SK-MEL-5 (cell line): Measurements from ENCODE around the gene HOXC10. TPM values are rescaled to one million over a fixed set of nuclear protein-coding genes. Genes with fewer than 3 reads are reported as not detected.
A peak's percentile ranks its signal among the peaks of the same experiment; 100 is the strongest.

Experiments used
- DNase-seq: peaks from one replicate; pipeline ENCODE4 v3.0.0-alpha.2; 2016; ENCODE audit warnings: low read depth, low spot score
- in situ Hi-C: cut with HindIII; loops from 2 replicates; pipeline ENCODE4 v1.10.0; 2016; ENCODE audit warnings: low sequenced_read_pairs, high pct_unique_total_duplicates, low pct_unique_long_range_greater_than_20kb
- total RNA-seq: library from RNA; depleted of rRNA; stranded (reverse); fragments of >200 nt; shearing (Covaris generic); gene quantifications from 2 replicates; pipeline ENCODE4 v1.2.3, GENCODE V29; 2014

HOXC10 gene
- total RNA-seq, 1 experiment from 2014 or later, result 0.53 TPM

- in situ Hi-C loops, result no loop called here
Measured at GRCh38 chr12:54025499-54026405, 40.8 kb downstream of the HOXC10 start.

GRCh38 chr12:54026640-54027441 lies 41.9 kb downstream of the HOXC10 start:
- in situ Hi-C loops, result no loop called here
- no peak for DNase-seq

More at GRCh38 chr12:54025499-54026405, 40.8 kb downstream of the HOXC10 start:
- DNase-seq, result no peak

- no peak for DNase-seq
- in situ Hi-C loops, result no loop called here
Measured at GRCh38 chr12:54027442-54027786, 42.5 kb downstream of the HOXC10 start.

GRCh38 chr12:54028314-54029201 lies 43.6 kb downstream of the HOXC10 start, which contains the start of gene HOXC6:
TSS of gene HOXC6 (plus strand) at chr12:54028440. CDS start at chr12:54028522, 82 bp downstream.
- in situ Hi-C loops, result no loop called here
- DNase-seq, result peak; percentile 71

GRCh38 chr12:54029529-54030441 lies 44.8 kb downstream of the HOXC10 start:
- DNase-seq, result no peak
- in situ Hi-C loops, result no loop called here

GRCh38 chr12:54030442-54030801 lies 45.5 kb downstream of the HOXC10 start:
- in situ Hi-C loops, result no loop called here
- no peak for DNase-seq

- in situ Hi-C loops, result no loop called here
- no peak for DNase-seq
Measured at GRCh38 chr12:54030889-54031471, 46.0 kb downstream of the HOXC10 start.

- in situ Hi-C loops, result no loop called here
- DNase-seq, result no peak
Measured at GRCh38 chr12:54031480-54031879, 46.5 kb downstream of the HOXC10 start.

- in situ Hi-C loops, result no loop called here
- DNase-seq, result no peak
Measured at GRCh38 chr12:54032086-54032619, 47.2 kb downstream of the HOXC10 start.

GRCh38 chr12:54032627-54033100 lies 47.7 kb downstream of the HOXC10 start, which contains the start of gene HOXC5:
TSS of gene HOXC5 (plus strand) at chr12:54033050. CDS start at chr12:54033123, 73 bp downstream.
- DNase-seq, result peak; percentile 84
- in situ Hi-C loops, result no loop called here

GRCh38 chr12:54033106-54033979 lies 48.4 kb downstream of the HOXC10 start:
- DNase-seq, result no peak
- in situ Hi-C loops, result no loop called here

- DNase-seq, result no peak
- in situ Hi-C loops, result no loop called here
Measured at GRCh38 chr12:54033980-54034784, 49.2 kb downstream of the HOXC10 start.

- in situ Hi-C loops, result no loop called here
- DNase-seq, result no peak
Measured at GRCh38 chr12:54034785-54035310, 49.9 kb downstream of the HOXC10 start.

- no peak for DNase-seq
Measured at GRCh38 chr12:54035568-54036264, 50.8 kb downstream of the HOXC10 start.

More at GRCh38 chr12:54035568-54036264, 50.8 kb downstream of the HOXC10 start:
- in situ Hi-C loops, result no loop called here
